GM18498 (cell line): ENCODE results near the gene AGPS.

Experiments
- ATAC-seq: cut with Tn5 transposase; IDR thresholded peaks from one replicate; pipeline ENCODE4 v1.9.1; 2021; ENCODE audit warnings: mild to moderate bottlenecking, moderate library complexity; ENCODE audit not compliant: unreplicated experiment

Gene AGPS

GRCh38 chr2:177582000-177582399 lies 189.4 kb downstream of the AGPS start:
- no peak for ATAC-seq

- no peak for ATAC-seq
Observed at GRCh38 chr2:177584030-177584692, 191.6 kb downstream of the AGPS start.

GRCh38 chr2:177585234-177585863 lies 192.8 kb downstream of the AGPS start:
- ATAC-seq: no peak

GRCh38 chr2:177586154-177586553 lies 193.6 kb downstream of the AGPS start:
- no peak for ATAC-seq

- ATAC-seq: no peak
Observed at GRCh38 chr2:177587371-177587770, 194.8 kb downstream of the AGPS start.

- ATAC-seq: no peak
Observed at GRCh38 chr2:177588671-177589070, 196.1 kb downstream of the AGPS start.

GRCh38 chr2:177589186-177589585 lies 196.6 kb downstream of the AGPS start:
- no peak for ATAC-seq

GRCh38 chr2:177592397-177592796 lies 199.8 kb downstream of the AGPS start:
- no peak for ATAC-seq

GRCh38 chr2:177592945-177593344 lies 200.4 kb downstream of the AGPS start:
- ATAC-seq: no peak

- ATAC-seq: no peak
Observed at GRCh38 chr2:177593402-177593801, 200.8 kb downstream of the AGPS start.
